GM18868 (cell line): ENCODE data around the gene DNASE1.

Source experiments
- ATAC-seq: cut with Tn5 transposase; IDR thresholded peaks from one replicate; pipeline ENCODE4 v1.9.1; 2021; ENCODE audit warnings: mild to moderate bottlenecking, moderate library complexity; ENCODE audit not compliant: unreplicated experiment

The DNASE1 gene

DNA sequence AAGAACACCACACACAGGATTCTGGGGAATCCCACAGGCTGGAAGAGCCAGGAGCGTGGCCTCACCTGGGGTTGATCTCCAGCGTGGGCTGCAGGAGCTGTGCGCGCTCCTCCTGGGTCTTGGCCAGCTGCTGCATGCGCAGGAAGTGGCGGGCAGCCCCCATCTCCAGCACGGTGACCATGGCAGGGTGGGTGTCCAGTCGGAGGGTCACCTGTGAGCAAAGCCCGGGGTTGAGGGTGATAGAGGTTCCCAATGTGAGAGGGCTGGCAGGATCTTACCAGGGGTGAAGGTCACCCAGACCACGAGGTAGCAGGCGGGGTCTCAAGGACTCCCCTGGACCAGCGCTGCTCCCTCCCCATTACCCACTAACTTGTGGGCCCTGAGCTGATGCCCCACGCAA is 7.4 kb downstream of the DNASE1 start:
- ATAC-seq = no peak

DNA sequence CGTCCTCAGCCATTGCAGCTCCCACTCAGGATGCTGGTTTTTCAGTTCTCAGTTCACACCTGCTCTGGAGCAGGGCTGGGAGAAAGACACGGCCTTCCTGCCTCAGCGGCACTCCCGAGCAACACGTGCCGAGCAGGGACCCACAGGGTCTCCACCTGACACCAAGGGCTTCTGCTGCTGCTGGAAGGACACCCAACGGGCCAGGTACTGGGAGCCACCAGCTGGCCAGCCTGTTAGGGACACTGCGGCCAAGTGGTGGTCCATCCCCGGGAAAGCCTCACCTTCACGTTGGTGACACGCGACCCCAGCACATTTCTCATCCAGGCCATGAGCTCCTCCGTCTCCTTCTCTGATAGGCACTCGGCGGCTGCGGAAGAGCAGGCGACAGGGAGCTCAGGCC is 8.1 kb downstream of the DNASE1 start:
- no peak for ATAC-seq

DNA sequence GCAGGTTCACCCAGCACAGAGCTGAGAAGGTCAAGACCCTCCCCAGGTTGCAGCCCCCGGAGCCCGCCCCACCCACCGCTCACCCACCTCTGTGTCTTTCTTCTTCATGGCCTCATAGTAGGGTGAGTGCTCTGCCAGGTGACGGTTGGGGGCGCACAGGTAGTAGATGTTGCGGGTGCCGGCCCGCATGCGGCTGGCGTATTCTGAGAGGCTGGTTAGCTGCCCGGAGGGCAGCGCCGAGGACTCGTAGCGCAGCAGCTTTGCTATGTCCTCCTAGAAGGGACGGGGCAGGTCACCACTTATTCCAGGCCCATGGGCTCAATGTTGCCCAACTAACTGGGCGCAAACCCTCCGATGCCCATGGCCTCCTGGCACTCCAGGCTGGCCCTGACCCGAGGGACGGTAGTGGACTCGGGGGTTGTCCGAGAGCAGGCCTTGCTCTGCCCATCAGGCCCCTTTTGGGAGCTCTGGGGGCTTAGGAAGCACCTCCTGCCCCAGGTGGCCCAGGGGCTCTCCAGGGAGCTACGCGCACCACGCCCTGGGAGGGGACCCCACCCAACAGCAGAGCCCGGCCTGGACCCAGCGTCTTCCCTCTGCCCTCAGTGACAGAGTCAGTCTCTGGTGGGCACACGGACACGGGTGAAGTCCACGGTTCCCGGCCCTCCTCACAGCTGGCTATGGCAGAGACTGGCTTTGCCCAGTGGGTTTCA is 9.9 kb downstream of the DNASE1 start:
- no peak for ATAC-seq

DNA sequence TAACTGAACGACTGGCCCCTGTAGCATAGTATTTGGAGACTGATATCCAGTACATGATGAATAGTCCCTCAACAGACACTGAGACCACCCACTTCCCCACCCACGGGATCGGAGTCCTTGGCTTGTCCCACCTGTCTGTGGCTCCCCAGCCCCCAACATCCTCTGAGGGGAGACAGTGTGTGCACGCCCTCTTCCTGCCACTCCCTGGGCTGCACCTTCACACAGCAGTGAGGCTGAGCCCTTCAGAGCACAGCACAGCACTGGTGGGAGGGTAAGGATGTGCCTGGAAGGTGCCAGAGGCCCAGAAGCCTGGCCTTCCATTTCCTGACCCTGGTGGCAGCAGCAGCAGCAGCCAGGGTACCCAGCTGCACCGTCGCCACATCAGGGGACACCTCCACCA is 11.0 kb downstream of the DNASE1 start:
- ATAC-seq = no peak

DNA sequence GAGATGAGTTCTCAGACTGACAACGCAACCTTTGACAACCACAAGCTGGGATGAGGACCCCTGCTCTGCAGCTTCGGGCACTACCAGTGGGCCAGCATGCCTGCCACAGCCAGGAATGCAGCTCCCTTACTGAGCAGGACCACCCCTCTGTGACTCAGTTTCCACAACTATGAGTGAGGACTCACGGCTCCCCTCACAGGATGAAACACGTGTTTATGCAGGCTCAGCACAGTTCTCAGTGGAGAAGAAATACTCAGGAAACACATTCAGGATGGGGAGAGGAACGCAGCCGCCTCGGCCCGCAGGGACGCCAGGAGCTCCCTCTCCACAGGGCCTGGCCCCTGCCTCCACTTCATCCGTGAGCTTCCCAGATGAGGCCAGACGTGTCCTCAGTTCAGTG is 14.1 kb downstream of the DNASE1 start:
- ATAC-seq = no peak

DNA sequence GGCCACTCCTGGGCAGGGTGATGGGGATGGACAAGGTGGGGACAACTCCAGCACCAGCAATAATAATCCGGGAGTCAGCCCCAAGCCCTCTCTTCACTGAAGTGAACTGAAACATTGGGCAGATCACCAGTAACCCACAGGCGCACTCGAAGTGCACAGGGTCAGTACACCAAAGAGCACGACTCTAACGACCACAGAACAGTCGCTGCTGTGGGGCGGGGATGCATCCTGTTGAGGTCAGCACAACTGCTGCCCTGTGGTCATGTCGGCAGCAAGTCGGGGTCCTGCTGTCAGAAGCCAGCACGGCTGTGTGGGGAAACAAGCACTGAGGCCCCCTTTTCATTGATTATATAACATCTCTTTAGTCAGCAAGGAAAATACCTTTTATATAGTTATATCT is 14.6 kb downstream of the DNASE1 start:
- ATAC-seq = no peak

DNA sequence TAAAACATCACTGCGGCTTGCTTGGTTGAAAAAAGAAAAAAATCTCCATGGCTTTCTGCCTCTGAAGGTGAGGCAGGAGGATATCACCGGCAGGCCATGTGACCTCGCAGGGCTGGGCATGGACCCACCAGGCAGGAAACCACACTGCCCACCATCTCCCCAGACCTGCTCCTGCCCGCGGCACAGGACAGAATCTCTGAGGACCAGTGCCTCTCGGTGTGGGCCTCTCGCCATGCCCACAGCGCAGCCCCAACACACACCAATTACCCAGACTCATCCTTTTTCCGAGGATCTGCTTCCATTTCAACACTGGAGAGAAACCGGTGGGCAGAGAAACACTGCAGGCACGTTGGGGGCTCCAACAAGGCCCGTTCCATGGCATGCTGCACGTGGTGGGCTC is 16.2 kb downstream of the DNASE1 start:
- ATAC-seq = no peak

DNA sequence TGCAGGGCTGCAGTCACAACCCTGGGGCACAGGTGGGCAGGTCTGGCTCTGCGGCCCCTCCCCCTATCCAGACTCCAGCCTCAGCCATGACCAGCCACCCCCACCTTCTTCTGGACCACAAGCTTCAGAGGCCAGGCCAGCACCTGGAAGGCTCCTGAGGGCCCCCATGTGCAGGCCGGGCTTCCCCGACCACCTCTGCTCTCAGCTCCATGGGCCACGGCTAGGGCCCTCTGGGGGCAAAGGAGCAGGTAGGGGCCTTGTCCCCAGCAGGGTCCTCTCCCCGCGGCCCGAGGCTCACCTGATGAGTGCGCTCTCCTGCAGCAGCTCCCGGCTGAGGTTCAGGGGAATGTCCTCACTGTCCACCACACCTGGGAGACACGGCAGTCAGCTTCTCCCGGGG is 16.9 kb downstream of the DNASE1 start:
- no peak for ATAC-seq

DNA sequence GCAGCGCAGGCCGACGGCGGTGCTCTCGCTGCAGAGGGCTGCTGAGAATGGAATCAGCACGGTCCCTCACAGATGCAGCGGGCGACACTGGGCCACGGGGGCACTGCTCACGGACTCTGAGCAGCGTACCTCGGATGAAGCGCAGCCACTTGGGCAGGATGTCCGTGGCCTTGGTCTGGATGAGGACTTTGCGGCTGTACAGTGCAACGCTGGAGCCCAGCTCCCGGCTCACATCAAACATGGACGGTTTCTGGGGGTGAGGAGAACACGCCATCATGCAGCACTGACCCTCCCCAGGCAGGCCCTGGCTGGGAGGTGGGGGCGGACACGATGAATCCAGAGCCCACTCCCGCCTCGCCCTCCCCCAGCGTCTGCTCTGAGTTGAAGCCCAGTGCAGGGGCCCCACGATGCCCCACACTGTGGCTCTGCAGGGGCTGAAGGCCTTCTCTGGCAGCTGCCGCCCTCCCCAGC is 18.1 kb downstream of the DNASE1 start:
- ATAC-seq = no peak

DNA sequence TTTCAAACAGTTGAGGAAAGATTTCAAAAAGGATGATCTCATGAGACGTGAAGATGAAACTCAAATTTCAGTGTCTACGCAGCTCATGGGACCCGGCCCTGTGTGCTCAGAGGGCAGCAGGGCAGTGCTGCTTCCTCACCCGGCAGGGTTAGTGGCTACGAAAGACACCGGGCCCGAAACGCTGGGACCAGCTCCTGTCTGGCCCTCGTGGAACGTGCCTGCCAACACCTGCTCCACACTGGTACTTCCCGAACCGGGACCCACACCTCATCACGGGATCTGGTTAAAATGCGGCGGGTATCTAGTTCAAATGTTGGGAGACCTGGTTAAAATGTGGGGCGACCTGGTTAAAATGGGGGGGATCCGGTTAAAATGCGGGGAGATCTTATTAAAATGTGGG is 18.7 kb downstream of the DNASE1 start:
- no peak for ATAC-seq

DNA sequence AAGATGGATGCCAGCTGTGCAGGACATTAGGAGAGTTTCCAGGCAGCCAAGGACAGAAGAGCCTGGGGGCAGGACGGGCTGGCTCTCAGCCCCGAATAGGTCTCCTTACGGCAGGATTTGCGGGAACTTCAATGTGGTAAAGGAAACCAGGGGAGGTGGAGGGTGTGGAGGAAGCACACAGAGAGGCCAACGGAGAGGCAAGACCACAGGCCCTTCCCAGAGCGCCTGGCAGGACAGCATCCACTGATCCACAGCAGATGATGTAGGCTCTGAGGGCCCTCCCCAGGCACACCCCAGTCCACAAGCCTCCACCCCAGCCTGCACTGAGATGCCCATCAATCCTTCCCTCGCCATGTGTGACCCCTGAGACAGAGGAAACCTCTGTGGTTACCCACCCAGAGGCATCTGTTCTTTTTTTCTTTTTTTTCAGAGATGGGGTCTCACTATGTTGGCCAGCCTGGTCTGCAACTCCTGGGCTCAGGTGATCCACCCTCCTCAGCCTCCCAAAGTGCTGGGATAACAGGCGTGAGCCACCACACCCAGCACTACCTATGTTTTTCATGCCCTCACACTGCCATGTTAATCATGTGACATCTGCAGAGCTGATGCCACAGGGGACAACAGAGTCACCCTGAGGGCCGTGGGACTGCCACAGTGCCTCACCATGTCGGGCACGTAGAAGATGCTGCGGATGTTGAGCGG is 19.3 kb downstream of the DNASE1 start:
- ATAC-seq = no peak

DNA sequence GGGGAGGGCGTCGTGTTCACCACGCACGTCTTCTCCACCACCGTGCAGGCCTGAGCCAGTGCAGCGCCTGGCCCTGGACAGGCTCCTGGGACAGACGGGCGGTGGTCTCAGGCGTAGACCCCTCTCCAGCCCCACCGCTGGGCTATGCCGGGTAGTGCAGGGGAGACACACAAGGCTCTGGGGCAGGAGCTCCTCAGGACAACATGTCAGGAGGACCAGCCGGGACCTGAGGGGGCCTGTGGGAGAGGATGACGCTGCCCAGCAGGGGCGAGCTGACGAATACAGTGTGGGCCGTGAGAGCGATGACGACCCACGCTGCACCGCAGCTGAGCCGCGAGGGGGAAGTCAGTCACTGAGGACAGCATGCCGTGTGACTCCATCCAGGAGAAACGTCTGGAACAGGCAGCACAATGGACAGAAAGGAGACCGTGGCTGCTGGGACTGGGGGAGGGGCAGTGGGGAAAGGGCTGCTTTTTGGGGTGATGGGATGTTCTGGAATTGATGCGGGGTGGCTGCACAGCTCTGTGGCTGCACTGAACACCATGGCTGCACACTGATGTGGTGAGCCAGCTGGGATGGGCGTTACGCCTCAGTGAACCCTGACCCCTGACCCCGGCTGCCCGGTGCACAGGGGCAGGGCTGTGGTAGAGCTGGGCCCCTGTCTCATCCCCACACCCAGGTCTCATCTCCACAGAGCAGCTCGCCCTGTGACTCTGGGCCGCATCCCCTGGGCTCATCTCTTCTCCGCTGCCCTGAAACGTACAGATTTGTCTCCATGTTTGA is 20.2 kb downstream of the DNASE1 start:
- ATAC-seq = no peak

DNA sequence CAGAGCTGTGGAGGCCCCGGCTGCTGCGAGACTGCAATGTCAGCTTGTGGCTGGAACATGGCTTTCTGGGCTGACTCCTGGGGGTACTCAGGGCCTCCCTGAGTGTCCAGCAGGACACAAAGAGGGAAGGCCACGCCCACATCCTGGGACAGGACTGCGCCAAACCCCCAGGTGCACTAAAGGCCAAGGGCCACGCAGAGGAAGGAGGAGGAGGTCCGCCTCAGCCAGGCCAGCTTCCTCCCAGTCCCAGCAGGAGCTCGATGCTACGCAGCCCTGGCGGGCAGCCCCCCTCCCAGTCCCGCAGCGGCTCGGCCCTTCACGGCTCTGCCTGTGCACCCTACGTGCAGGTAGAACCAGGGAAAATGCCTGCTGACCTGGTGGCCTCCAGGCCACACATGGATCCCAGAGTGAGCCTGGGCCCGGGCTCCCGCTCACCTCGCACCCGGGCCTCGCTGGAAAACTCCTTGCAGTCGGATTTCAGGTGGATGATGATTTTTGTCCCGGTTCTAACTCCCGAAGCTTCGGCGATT is 21.2 kb downstream of the DNASE1 start:
- ATAC-seq = no peak

DNA sequence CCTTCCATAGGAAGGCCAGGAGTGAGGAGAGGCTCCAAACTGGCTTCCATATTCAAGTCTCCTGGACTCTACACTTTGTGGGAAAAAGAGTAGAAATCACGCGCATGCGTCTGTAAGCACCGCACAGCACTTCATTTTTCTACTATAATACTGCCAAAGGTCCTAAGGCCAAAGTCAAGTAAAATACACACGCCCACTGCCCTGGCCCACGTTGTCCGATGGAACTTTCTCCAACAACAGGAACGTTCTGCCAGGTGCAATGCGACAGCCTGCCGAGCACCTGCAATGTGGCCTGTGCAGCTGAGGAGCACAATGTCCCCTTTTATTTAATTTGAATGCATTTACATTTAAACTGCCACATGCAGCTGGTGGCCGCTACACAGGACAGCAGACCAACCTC is 23.5 kb downstream of the DNASE1 start:
- ATAC-seq = no peak

DNA sequence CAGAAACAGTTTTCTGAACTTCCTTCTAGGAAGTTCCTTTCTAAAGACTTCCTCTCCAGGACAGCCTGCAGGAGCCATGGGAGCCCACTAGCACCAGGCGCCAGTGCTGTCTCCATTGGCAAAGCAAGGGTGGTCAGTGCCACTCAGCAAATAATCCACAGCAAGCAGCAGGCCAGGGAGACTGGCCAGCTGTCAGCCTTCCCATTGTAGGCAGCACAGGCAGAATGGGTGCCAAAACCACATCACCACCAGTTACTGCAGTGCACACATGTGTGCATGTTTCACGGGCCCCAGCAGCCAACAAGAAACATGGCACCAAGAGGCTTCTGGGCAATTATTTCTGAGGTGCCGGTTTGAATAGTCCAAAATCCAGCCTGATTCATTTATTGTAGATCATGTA is 26.7 kb downstream of the DNASE1 start:
- no peak for ATAC-seq

DNA sequence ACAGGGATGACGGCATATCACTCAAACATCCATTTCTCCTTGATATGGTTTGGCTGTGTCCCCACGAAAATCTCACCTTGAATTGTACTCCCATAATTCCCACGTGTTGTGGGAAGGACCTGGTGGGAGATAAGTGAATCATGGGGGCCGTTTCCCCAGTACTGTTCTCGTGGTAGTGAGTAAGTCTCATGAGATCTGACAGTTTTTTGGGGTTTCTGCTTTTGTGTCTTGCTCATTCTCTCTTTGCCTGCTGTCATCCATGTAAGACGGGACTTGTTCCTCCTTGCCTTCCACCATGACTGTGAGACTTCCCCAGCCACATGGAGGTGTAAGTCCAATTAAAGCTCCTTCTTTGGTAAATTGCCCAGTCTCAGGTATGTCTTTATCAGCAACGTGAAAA is 32.5 kb downstream of the DNASE1 start:
- ATAC-seq = no peak

DNA sequence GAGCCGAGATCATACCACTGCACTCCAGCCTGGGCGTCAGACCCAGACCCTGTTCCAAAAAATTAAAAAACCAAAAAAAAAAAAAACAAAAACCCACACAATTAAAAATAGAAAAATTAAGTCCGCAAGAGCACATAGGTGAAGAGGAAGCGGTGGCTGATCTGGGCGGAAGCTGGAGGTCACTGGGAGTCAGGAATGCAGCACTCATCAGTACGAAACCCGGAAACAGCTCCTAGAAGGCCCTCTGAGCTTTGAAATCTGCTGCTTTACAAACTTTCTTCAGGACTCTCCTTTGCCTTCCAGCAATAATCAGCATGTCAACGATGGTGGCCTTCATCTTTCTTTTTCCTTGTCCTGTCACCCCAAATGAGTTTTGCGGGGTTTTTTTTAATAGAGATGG is 33.3 kb downstream of the DNASE1 start:
- ATAC-seq = no peak

DNA sequence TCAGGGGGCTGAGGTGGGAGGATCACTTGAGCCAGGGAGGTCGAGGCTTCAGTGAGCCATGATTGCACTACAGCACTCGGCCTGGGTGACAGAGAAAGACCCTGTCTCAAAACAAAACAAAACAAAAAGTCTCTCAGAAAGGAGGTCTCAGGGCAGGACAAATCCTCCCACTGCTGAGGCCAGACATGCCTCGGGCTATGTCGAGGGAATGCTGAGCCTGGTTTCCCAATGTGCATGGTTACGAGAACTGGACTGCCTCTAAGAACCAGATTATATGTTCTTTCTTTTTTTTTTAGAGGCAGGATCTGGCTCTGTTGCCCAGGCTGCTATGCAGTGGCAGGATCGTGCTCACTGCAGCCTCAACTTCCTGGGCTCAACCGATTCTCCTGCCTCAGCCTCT is 35.2 kb downstream of the DNASE1 start:
- ATAC-seq = no peak

DNA sequence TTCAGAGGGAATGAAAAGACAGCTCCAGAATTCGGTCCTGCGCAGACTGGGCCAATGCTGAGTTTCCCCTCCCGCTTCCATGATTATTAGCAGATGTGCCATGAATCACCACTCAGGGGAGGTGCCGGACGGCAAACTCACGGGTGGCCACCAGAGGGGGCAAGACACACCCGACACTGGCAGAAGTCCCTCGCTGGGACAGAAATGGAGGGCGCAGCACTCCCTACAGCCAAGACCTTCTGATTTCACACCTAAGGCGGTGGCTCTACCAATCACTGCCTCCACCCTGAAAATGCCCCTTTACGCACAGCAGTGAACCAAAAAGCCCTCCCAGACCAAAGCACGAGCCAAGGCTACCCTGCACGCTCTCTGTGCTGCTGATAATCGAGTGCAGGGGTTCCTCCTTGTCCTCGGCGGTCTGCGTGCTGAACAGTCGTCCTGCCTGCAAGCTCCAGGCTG is 36.0 kb downstream of the DNASE1 start:
- no peak for ATAC-seq

DNA sequence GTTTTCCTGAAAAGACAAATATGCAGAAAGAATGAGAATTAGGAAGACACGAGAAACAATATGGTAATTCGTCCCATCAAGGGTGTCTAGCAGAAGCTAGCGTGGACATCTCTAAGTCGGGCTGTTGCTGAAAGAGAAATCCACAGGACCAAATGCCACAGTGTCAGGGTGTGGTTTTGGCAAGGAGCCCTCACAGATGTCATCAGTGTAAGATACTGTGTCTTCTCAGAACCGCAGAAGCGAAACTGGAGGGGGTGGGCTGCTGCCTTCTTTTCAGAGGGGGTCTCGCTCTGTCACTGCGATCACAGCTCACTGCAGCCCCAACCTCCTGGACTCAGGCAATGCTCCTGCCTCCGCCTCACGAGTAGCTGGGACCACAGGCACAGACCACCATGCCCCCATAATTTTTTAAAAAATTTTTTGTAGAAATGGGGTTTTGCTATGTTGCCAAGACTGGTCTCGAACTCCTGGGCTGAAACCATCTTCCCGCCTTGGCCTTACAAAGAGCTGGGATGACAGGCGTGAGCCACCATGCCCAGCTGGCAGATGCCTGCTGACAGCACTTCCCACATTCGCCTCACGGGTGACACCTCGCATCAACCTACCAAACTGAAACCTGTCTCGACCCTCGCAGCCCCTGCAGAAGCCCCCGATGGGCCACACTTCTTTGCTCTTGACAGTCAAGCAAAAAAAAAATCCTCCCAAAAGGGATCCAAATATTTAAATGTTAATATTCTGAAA is 36.7 kb downstream of the DNASE1 start:
- ATAC-seq = no peak

DNA sequence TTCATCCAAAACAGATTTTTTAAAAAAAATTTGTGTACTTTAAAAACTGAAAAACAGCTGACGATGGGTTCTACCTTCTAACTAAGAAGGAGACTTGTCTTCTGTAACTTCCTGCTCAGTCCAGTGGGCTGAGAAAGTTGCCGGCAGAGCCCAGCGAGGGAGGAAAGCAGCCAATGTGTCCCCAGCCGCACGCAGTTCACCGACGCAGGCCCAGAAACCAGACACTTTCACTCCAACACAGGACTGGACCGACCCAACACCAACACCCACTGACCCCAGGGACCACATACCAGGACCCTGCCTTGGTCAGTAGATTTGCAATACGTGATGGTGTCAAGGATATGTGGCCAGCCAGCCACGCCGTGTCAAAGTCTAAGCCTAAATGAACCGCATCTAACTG is 37.3 kb downstream of the DNASE1 start:
- no peak for ATAC-seq
